HG03064 (cell line): Measurements from ENCODE around the gene ONECUT2.

Source experiments
- ATAC-seq: cut with Tn5 transposase; IDR thresholded peaks from one replicate; pipeline ENCODE4 v1.9.1; 2021; ENCODE audit warnings: low read depth; ENCODE audit not compliant: unreplicated experiment

Gene ONECUT2

GRCh38 chr18:57430079-57431001, 4.8 kb upstream of the ONECUT2 start:
- no peak for ATAC-seq

DNA sequence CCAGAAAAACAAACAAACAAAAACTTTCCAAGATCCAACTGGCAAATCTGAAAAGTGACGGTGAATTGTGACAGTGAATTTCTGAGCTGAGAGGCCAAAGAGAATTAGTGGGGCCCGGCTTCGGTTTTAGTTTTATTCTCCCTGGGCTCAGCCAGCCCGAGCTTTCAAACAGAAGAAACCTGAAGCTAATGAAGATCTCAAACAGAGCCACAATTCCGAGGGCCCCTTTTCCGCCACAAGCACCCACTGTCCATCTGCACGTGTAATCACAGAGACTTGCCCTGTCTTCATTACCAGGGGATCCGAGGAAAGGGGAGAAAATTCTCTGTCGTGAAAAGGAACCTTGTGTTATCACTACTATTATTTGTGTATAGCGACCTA, 4.2 kb upstream of the ONECUT2 start:
- ATAC-seq, result no peak

DNA sequence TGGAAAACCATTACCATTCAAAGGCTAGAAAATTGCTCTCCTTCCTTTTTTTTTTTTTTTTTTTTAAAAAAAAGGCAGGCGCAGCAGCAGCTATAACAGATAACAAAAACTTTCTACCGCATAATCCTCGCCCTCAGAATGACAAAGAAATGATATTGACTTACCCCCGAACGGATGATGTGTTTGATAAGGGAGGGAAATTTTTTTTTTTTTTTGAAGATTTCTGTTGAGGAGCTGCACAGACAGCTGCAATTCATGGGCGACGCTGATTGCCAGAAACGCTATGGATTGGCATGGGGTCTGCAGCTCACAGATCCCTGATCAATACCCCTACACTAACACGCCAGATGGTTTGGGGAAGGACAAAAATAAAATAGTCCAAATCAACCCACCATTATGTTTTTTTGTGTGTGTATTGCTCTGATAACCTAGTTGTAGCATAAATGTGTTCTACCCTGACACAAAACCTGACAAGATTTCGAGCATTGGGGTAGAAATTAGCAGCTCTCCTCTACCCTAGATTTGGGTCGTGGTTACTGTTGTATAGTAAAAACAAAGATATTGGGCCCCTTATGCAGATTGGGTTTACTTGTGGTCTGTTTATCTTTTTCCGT, 3.6 kb upstream of the ONECUT2 start:
- no peak for ATAC-seq

DNA sequence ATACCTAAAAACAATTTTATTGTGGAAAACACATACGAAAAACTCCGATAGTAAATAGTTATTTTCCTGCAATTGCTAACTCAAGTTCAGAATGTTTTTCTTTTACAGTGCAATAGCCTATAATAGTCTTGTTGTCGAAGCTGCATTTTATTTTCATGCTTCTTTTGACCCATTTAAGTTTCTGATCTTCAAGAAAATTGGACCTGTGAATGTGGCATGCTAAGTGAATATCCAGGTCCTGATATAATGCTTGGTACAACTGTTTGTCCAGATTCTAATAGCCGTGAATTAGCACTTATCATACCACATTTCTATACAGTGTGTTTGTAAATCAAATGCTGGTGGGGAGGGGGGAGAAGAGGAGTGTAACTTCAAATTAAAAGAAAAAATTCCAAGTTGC, 3.0 kb upstream of the ONECUT2 start:
- ATAC-seq, result no peak

DNA sequence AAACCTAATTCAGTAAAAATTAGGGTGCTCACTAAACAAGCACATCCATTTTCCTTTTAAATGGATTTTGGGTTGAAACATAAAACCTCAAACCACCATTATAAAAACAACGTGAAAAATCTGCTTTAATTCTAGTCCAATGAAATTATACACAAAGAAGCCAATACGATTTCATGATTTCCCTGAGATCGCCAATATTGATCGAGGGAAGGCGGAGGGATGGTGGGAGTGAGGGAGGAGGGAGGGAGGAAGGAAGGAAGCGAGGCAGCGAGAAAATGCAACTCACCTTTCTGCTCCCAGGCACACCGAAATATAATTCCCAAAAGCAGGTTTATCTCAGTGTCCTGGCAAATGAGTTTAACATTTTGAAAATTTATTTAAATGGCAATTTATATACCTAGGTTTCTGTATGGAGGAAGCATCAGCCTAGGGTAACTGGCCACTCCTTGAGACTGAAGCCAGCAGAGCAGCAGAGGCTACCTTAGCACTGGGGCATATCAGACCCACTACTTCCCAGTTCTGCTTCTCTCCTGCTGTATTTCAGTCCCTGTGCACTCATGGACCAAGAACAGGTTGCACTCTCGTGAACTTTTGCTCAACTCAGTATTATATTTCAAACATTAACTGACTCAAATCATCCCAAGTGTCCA, 2.3 kb upstream of the ONECUT2 start:
- no peak for ATAC-seq

DNA sequence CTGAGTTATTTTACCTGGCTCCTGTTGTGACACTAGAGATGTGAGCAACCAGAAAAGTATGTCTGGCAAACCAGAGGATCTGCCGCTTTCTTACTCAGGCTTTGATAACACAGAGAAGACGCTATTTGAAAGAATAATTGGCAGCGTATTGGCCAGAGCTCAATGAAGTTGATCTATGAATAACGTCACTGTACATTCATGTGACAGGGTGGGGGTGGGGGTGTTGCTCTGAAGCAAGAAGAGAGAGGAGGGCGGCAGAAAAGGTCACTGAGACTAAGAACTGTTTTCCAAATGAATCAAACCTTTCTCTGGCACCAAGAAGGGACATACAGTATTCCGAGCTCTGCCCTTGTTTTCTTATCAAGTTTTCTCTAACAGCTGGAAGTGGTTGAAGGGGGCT, 1.7 kb upstream of the ONECUT2 start:
- ATAC-seq, result no peak

DNA sequence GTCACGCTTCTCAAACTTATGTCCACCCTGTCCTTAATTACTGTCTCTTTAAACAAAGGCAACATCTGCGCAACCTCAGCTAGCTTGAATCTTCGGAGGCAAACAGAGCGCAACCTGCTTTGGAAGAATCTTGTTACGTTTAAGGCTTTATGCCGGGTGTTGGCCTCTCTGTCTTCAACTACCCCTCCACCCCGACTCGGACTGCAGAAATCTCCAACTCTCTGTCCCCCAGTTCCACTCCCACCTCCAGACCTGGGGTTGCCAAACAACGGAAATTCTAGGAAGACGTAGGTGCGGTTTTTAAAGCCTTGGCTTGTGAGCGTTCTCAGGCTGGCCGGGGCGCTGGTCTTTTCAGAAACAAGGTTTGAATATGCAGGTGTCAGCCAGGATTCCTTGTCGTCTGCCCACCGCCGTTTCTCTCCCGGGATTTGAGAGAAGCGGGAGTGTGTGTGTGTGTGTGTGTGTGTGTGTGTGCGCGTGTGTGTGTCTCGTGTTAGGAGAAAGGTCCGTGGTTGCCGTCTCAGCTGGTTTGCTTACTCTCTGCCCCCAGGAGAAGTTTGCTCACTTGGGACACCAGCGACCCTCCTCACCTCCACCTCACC, 1.1 kb upstream of the ONECUT2 start:
- no peak for ATAC-seq

- no peak for ATAC-seq
Measured at GRCh38 chr18:57435846-57436190, 644 bp downstream of the ONECUT2 start.

- no peak for ATAC-seq
Measured at GRCh38 chr18:57436191-57436964, 1.2 kb downstream of the ONECUT2 start.

- no peak for ATAC-seq
Measured at GRCh38 chr18:57436965-57437333, 1.8 kb downstream of the ONECUT2 start.

DNA sequence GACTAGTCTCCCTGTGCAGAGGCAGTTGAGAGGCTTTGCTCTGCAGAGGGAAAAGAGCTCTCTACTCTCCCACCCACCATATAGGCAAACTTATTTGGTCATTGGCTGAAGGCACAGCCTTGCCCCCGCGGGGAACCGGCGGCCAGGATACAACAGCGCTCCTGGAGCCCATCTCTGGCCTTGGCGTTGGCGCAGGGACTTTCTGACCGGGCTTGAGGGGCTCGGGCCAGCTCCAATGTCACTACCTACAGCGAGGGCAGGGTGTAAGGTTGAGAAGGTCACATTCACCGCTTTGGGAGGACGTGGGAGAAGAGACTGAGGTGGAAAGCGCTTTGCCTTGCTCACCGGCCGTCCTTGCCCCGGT, 2.2 kb downstream of the ONECUT2 start:
- ATAC-seq, result no peak

DNA sequence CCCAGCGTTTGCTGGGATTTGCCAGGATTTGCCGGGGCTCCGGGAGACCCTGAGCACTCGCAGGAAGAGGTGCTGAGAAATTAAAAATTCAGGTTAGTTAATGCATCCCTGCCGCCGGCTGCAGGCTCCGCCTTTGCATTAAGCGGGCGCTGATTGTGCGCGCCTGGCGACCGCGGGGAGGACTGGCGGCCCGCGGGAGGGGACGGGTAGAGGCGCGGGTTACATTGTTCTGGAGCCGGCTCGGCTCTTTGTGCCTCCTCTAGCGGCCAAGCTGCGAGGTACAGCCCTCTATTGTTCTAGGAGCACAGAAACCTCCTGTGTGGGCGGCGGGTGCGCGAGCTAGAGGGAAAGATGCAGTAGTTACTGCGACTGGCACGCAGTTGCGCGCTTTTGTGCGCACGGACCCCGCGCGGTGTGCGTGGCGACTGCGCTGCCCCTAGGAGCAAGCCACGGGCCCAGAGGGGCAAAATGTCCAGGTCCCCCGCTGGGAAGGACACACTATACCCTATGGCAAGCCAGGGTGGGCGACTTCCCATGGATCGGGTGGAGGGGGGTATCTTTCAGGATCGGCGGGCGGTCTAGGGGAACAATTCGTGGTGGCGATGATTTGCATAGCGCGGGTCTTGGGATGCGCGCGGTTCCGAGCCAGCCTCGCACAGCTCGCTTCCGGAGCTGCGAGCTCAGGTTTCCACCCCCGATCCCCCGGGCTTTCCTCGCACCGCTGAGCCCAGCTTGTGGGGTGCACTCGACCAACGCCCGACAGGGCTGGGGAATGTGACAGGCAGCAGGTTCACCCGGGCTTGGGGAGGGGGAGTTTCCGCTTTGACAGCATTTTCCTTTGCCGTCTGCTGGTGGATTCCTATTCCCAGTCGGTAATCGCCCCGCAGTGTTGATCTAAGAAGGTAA, 2.8 kb downstream of the ONECUT2 start:
- no peak for ATAC-seq

- ATAC-seq, result no peak
Measured at GRCh38 chr18:57438743-57439608, 3.8 kb downstream of the ONECUT2 start.

- no peak for ATAC-seq
Measured at GRCh38 chr18:57439609-57439968, 4.4 kb downstream of the ONECUT2 start.

DNA sequence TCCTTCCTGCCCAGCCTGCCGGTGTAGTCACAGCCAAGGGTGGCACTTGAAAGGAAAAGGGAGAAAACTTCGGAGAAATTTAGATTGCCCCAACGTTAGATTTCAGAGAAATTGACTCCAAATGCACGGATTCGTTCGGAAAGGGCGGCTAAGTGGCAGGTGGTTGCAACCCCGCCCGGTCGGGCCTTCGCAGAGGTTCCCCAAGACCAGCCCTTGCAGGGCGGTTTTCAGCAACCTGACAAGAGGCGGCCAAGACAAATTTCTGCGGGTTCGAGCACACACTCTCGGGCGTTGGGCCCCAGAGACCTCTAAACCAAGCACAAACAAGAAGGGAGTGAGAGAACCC, 4.8 kb downstream of the ONECUT2 start:
- ATAC-seq, result no peak

- no peak for ATAC-seq
Measured at GRCh38 chr18:57440331-57441070, 5.3 kb downstream of the ONECUT2 start.

- ATAC-seq, result no peak
Measured at GRCh38 chr18:57441071-57441794, 6.1 kb downstream of the ONECUT2 start.

GRCh38 chr18:57443247-57443646, 8.1 kb downstream of the ONECUT2 start:
- no peak for ATAC-seq
